ENCODE results near the gene SLC38A1. TPM values are rescaled to one million over a fixed set of nuclear protein-coding genes. Genes with fewer than 3 reads are reported as not detected.
A peak's percentile ranks its signal among the peaks of the same experiment; 100 is the strongest.

Gene SLC38A1
- total and polyA plus RNA-seq, 12 donors: 32.0 to 221 (median 140) TPM

GRCh38 chr12:46303039-46303666, 34.3 kb upstream of the SLC38A1 start:
- 94 to 96% methylated on average over 5 of the region's 5 CpGs for WGBS, 2 donors
- peak in 1 of 2 donors; percentile 21 for DNase-seq
- H3K27me3 ChIP-seq: no peaks in the 10 kb centered on the region
- no peak overlapping the region for H3K4me3 ChIP-seq
- H3K36me3 ChIP-seq: no peaks in the 10 kb centered on the region
- H3K4me1 ChIP-seq: peaks cover 0 to 31% (median 20%) of the 10 kb centered on the region in 9 donors
- ATAC-seq: peak in 4 of 8 donors; percentile 59 to 65 (median 62)
- peak; percentile 26 to 69 (median 61) for TF ChIP-seq CTCF (IDR thresholded peaks at IDR 0.05)
- H3K9me3 ChIP-seq: peaks cover 0 to 25% (median 15%) of the 10 kb centered on the region in 11 donors
- H3K27ac ChIP-seq: no peak overlapping the region
- intact Hi-C loops (cut with DNase I): loop anchor here in 5 of 10 donors (5.0 to 10.0 kb wide), 4 partner anchors 148 to 178 kb away; no protein-coding TSS in a partner anchor

- intact Hi-C loops (cut with DNase I): loop anchor here in 5 of 10 donors (5.0 to 10.0 kb wide), 4 partner anchors 146 to 176 kb away; no protein-coding TSS in a partner anchor
- Histone ChIP-seq H3K9me3 (peaks cover 0 to 9% (median 1%) of the 10 kb centered on the region in 11 donors), H3K36me3 (no peaks in the 10 kb centered on the region), H3K27me3 (no peaks in the 10 kb centered on the region), H3K27ac (no peak overlapping the region), H3K4me1 (peaks cover 0 to 31% (median 20%) of the 10 kb centered on the region in 9 donors), H3K4me3 (no peak overlapping the region)
- DNase-seq (peak in 1 of 2 donors; percentile 52), ATAC-seq (peak in 7 of 8 donors; percentile 31 to 89 (median 83))
- WGBS, 2 donors: 37 to 39% methylated on average over 3 of the region's 3 CpGs
- no peak for TF ChIP-seq CTCF (IDR thresholded peaks at IDR 0.05)
These were observed 32.1 kb upstream of the SLC38A1 start for GRCh38 chr12:46300910-46301309.

GRCh38 chr12:46299851-46300250, 31.0 kb upstream of the SLC38A1 start:
- Histone ChIP-seq H3K27me3 (no peaks in the 10 kb centered on the region), H3K4me1 (peaks cover 0 to 31% (median 20%) of the 10 kb centered on the region in 9 donors), H3K9me3 (no peaks in the 10 kb centered on the region), H3K4me3 (no peak overlapping the region), H3K27ac (no peak overlapping the region), H3K36me3 (no peaks in the 10 kb centered on the region)
- TF ChIP-seq CTCF (IDR thresholded peaks at IDR 0.05): no peak
- intact Hi-C loops (cut with DNase I): loop anchor here in 8 of 10 donors (5.0 to 10.0 kb wide), 5 partner anchors 145 to 175 kb away; no protein-coding TSS in a partner anchor
- DNase-seq (no peak), ATAC-seq (peak in 1 of 8 donors; percentile 39)

- Histone ChIP-seq H3K27ac (no peak overlapping the region), H3K4me1 (peaks cover 0 to 23% (median 20%) of the 10 kb centered on the region in 9 donors), H3K4me3 (no peak overlapping the region), H3K9me3 (no peaks in the 10 kb centered on the region), H3K27me3 (no peaks in the 10 kb centered on the region), H3K36me3 (no peaks in the 10 kb centered on the region)
- no peak for TF ChIP-seq CTCF (IDR thresholded peaks at IDR 0.05)
- no peak for ATAC-seq
- 89 to 92% methylated on average over 2 of the region's 2 CpGs for WGBS, 2 donors
- no peak for DNase-seq
- intact Hi-C loops (cut with DNase I): loop anchor here in 3 of 10 donors (10.0 kb wide), 2 partner anchors 143 to 163 kb away; no protein-coding TSS in a partner anchor
These were observed 29.4 kb upstream of the SLC38A1 start for GRCh38 chr12:46298261-46298660.
